A549 (cell line): ENCODE results near the gene DRD1.

Experiments
- CEBPB ChIP-seq, 2 experiments: fragments of >200 bp in 1 of 2; sonication (Bioruptor Twin) in 1 of 2; formaldehyde crosslinking in 1 of 2; IDR thresholded peaks; 2 replicates each; pipeline ENCODE4 v1.6.1; 2012 to 2016
- CTCF ChIP-seq: fragments of >200 bp; sonication (Bioruptor Twin); formaldehyde crosslinking; IDR thresholded peaks from 3 replicates; pipeline ENCODE4 v1.5.1; 2016
- EHF ChIP-seq: fragments of 250-450 bp; sonication (Bioruptor Pico); IDR thresholded peaks from 2 replicates; pipeline ENCODE4 v1.5.0; 2020; ENCODE audit warnings: mild to moderate bottlenecking
- EHMT2 ChIP-seq: fragments of 200-600 bp; sonication (generic); IDR thresholded peaks from 2 replicates; pipeline ENCODE4 v1.6.1; 2016; ENCODE audit warnings: antibody characterized with exemption, low read depth, mild to moderate bottlenecking, moderate library complexity
- EP300 ChIP-seq, 2 experiments: fragments of >200 bp; sonication (Bioruptor Twin); formaldehyde crosslinking; IDR thresholded peaks; 2 replicates in 1 of 2; 3 replicates in 1 of 2; pipeline ENCODE4 v1.6.1; 2016 to 2017
- MAX ChIP-seq: IDR thresholded peaks from 2 replicates; pipeline ENCODE4 v1.6.1; 2012
- PBX3 ChIP-seq: IDR thresholded peaks from 2 replicates; pipeline ENCODE4 v1.6.1; 2012
- POLR2A ChIP-seq: IDR thresholded peaks from 2 replicates; pipeline ENCODE4 v1.6.1; 2012; ENCODE audit warnings: mild to moderate bottlenecking, low read length
- POLR2AphosphoS2 ChIP-seq: conservative IDR thresholded peaks from 2 replicates; pipeline ENCODE4 v1.6.1; 2012; ENCODE audit warnings: low read length, improper control_type of control experiment, inconsistent platforms
- RAD21 ChIP-seq, 2 experiments: fragments of >200 bp in 1 of 2; sonication (Bioruptor Twin) in 1 of 2; formaldehyde crosslinking in 1 of 2; IDR thresholded peaks in 1 of 2; conservative IDR thresholded peaks in 1 of 2; 2 replicates in 1 of 2; 3 replicates in 1 of 2; pipeline ENCODE4 v1.6.1; 2012 to 2018; ENCODE audit warnings: inconsistent platforms in 1 of 2
- RFX5 ChIP-seq: fragments of 450-650 bp; IDR thresholded peaks from 2 replicates; pipeline ENCODE4 v1.7.1; 2014; ENCODE audit warnings: antibody characterized with exemption, mild to moderate bottlenecking, moderate library complexity
- RNF2 ChIP-seq: fragments of 200-600 bp; sonication (generic); IDR thresholded peaks from 2 replicates; pipeline ENCODE4 v1.6.1; 2016; ENCODE audit warnings: low read depth, mild to moderate bottlenecking, antibody characterized with exemption, moderate library complexity, borderline replicate concordance
- SREBF2 ChIP-seq: fragments of 450-650 bp; IDR thresholded peaks from 2 replicates; pipeline ENCODE4 v1.6.1; 2014; ENCODE audit warnings: mild to moderate bottlenecking, moderate library complexity
- ZFP36 ChIP-seq: fragments of 450-650 bp; IDR thresholded peaks from 2 replicates; pipeline ENCODE4 v1.6.1; 2014; ENCODE audit warnings: borderline replicate concordance; ENCODE audit not compliant: partially characterized antibody

- TF ChIP-seq CTCF: no peak
- no peak for TF ChIP-seq POLR2A
- TF ChIP-seq POLR2AphosphoS2: no peak
- no peak for TF ChIP-seq CEBPB (IDR thresholded peaks at IDR 0.05)
- no peak for TF ChIP-seq SREBF2
- TF ChIP-seq MAX: no peak
- no peak for TF ChIP-seq RAD21 (conservative IDR thresholded peaks at IDR 0.05 in 1 of 2, IDR thresholded peaks at IDR 0.05 in 1 of 2)
- no peak for TF ChIP-seq RFX5
- TF ChIP-seq EHMT2: no peak
- TF ChIP-seq RNF2: no peak
- TF ChIP-seq ZFP36: no peak
- no peak for TF ChIP-seq PBX3
- no peak for TF ChIP-seq EP300 (IDR thresholded peaks at IDR 0.05)
- TF ChIP-seq EHF: no peak
These were observed 47.2 kb upstream of the DRD1 start for GRCh38 chr5:175491223-175491622.
